Activated CD4-positive, alpha-beta T cell treated with anti-CD3 and anti-CD28 coated beads, Interleukin-2, amount 50 U/mL, for 1 hour (primary cell): Measurements from ENCODE around the gene METTL16.

Experiments
- DNase-seq: peaks from one replicate; pipeline ENCODE4 v3.0.0-alpha.2; 2020

The METTL16 gene

GRCh38 chr17:2393954-2394749, 117.5 kb downstream of the METTL16 start:
- no peak for DNase-seq

- DNase-seq = peak; percentile 90
Measured at GRCh38 chr17:2393174-2393953, 118.3 kb downstream of the METTL16 start.

GRCh38 chr17:2392252-2393173, 119.2 kb downstream of the METTL16 start:
- DNase-seq = peak; percentile 98

- no peak for DNase-seq
Measured at GRCh38 chr17:2391597-2392251, 120.0 kb downstream of the METTL16 start.

GRCh38 chr17:2390199-2390836, 121.4 kb downstream of the METTL16 start:
- no peak for DNase-seq

- DNase-seq = no peak
Measured at GRCh38 chr17:2388683-2389055, 123.0 kb downstream of the METTL16 start.

- DNase-seq = no peak
Measured at GRCh38 chr17:2388020-2388682, 123.5 kb downstream of the METTL16 start.

- no peak for DNase-seq
Measured at GRCh38 chr17:2387086-2388019, 124.3 kb downstream of the METTL16 start.

- no peak for DNase-seq
Measured at GRCh38 chr17:2386400-2387085, 125.1 kb downstream of the METTL16 start.

- DNase-seq = no peak
Measured at GRCh38 chr17:2385240-2386210, 126.2 kb downstream of the METTL16 start.

GRCh38 chr17:2384439-2385127, 127.1 kb downstream of the METTL16 start:
- DNase-seq = no peak

GRCh38 chr17:2383628-2384167, 128.0 kb downstream of the METTL16 start:
- DNase-seq = no peak

- no peak for DNase-seq
Measured at GRCh38 chr17:2380950-2381649, 130.6 kb downstream of the METTL16 start.

- no peak for DNase-seq
Measured at GRCh38 chr17:2380226-2380922, 131.3 kb downstream of the METTL16 start.

GRCh38 chr17:2379489-2380225, 132.0 kb downstream of the METTL16 start:
- no peak for DNase-seq
